Adrenal gland (tissue), 12 donors: ENCODE results near the gene MAP7. TPM values are rescaled to one million over a fixed set of nuclear protein-coding genes. Genes with fewer than 3 reads are reported as not detected.

ENCODE experiments used
- DNase-seq, 7 donors: peaks; one replicate each; pipeline ENCODE4 v3.0.0-alpha.2; 2019 to 2020
- H3K27ac ChIP-seq, 5 donors: fragments of 200-600 bp; sonication (generic) in 4 of 5; 1 replicate in 3 of 5; 2 replicates in 2 of 5; pipeline versions ENCODE4 v1.5.1 to v1.8.0; 2016 to 2020; ENCODE audit warnings: mild to moderate bottlenecking in 1 of 5
- H3K27me3 ChIP-seq: fragments of 200-600 bp; 2 replicates; pipeline ENCODE4 v1.8.0; 2021
- H3K36me3 ChIP-seq, 2 donors: fragments of 200-600 bp; replicated peaks in 1 of 2; 1 replicate in 1 of 2; 2 replicates in 1 of 2; pipeline versions ENCODE4 v1.5.1 to v1.8.0; 2018 to 2022
- H3K4me1 ChIP-seq, 2 donors: fragments of 200-600 bp; replicated peaks in 1 of 2; 1 replicate in 1 of 2; 2 replicates in 1 of 2; pipeline versions ENCODE4 v1.5.1 to v1.8.0; 2018 to 2021
- H3K4me3 ChIP-seq, 4 donors: fragments of 200-600 bp; sonication (generic) in 3 of 4; one replicate each; pipeline ENCODE4 v1.5.1; 2016 to 2018
- H3K9me3 ChIP-seq, 3 donors: fragments of 200-600 bp; sonication (generic) in 1 of 3; replicated peaks in 1 of 3; 1 replicate in 2 of 3; 2 replicates in 1 of 3; pipeline versions ENCODE4 v1.5.1 to v1.8.0; 2016 to 2021
- POLR2A ChIP-seq, 2 donors: fragments of 450-650 bp; IDR thresholded peaks; one replicate each; pipeline ENCODE4 v1.6.1; 2017; ENCODE audit warnings: antibody characterized with exemption in 2 of 2, mild to moderate bottlenecking in 2 of 2, moderate library complexity in 1 of 2
- WGBS, 4 donors: extraction: QIAGEN DNeasy Blood & Tissue Kit in 2 of 4; methylation state at CpG; one replicate each; pipeline versions ENCODE4 v1.1.5 to v1.1.7; 2013 to 2017; 5-methylcytosine and 5-hydroxymethylcytosine counted together
- intact Hi-C, 2 donors: fragments of 100-400 bp; cut with DNase I; formaldehyde crosslinking; loops; one replicate each; pipeline versions ENCODE4 v1.14.1 to v1.15.0; 2022 to 2023
- polyA plus RNA-seq, 3 donors: library from polyadenylated mRNA; stranded (reverse); fragments of 200-250 nt in 2 of 3; fragments of 350-450 nt in 1 of 3; fragmentation: Illumina TruSeq in 1 of 3; extraction: RNeasy Lipid Tissue Mini Kit (QIAGEN cat#74804) in 1 of 3; gene quantifications; one replicate each; pipeline ENCODE4 v1.2.3, GENCODE V29; 2013 to 2014
- total RNA-seq, 9 donors: library from RNA; depleted of rRNA in 4 of 9; stranded (reverse); fragments of >200 nt in 4 of 9; fragments of 120-200 nt in 1 of 9; fragmentation: NEBNext Ultra II Directional in 1 of 9; extraction: Animal tissue kit (Norgen Biotek cat#: 25700) in 1 of 9; gene quantifications; one replicate each; pipeline versions ENCODE4 v1.1.0 to v1.2.4, GENCODE V29; 2013 to 2023
- TF ChIP-seq, protein P1 (sequence below), 6 experiments: fragments of 450-650 bp in 4 of 6; fragments of 200-600 bp in 2 of 6; sonication (generic) in 1 of 6; IDR thresholded peaks; 1 replicate in 5 of 6; 2 replicates in 1 of 6; pipeline versions ENCODE4 v1.5.1 to v1.8.0; 2016 to 2021; ENCODE audit warnings: antibody characterized with exemption in 6 of 6, mild to moderate bottlenecking in 2 of 6, moderate library complexity in 1 of 6
- donor health status: healthy with polysubstance abuse.
- donor health status: Bipolar disorder and iron deficiency.
- donor health status: DM: yes; HTN: yes; CAD: no.
- donor health status: DM: no; HTN: no; CAD: no.
- donor health status: DM: no; HTN: no; CAD: no.
- donor health status: DM: yes; HTN: yes; CAD: no.

The MAP7 gene
- total and polyA plus RNA-seq, 12 donors, result 4.7 to 31.6 (median 11.3) TPM

DNA sequence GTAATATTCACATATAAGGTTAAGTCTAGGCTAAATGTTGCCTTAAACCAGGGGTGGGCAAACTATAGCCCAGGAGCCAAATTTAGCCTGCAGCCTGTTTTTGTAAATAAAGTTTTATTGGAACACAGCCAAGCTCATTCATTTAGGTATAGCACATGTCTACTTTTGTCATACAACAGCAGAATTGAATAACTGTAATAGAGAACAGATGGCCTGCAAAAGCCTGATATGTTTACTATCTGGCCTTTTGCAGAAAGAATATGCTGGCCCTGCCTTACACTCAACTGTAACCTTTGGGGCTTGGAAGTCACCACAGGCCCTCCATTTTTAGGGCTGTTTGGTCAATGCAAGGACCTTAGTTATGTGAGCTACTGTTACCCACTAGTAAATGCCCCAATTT, 242.9 kb downstream of the MAP7 start:
- Histone ChIP-seq H3K4me3 (no peak overlapping the region), H3K27ac (no peak overlapping the region), H3K27me3 (no peaks in the 10 kb centered on the region), H3K36me3 (no peaks in the 10 kb centered on the region), H3K4me1 (no peaks in the 10 kb centered on the region), H3K9me3 (no peaks in the 10 kb centered on the region)
- no peak for TF ChIP-seq POLR2A (IDR thresholded peaks at IDR 0.05)
- TF ChIP-seq, protein P1, sequence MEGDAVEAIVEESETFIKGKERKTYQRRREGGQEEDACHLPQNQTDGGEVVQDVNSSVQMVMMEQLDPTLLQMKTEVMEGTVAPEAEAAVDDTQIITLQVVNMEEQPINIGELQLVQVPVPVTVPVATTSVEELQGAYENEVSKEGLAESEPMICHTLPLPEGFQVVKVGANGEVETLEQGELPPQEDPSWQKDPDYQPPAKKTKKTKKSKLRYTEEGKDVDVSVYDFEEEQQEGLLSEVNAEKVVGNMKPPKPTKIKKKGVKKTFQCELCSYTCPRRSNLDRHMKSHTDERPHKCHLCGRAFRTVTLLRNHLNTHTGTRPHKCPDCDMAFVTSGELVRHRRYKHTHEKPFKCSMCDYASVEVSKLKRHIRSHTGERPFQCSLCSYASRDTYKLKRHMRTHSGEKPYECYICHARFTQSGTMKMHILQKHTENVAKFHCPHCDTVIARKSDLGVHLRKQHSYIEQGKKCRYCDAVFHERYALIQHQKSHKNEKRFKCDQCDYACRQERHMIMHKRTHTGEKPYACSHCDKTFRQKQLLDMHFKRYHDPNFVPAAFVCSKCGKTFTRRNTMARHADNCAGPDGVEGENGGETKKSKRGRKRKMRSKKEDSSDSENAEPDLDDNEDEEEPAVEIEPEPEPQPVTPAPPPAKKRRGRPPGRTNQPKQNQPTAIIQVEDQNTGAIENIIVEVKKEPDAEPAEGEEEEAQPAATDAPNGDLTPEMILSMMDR (IDR thresholded peaks at IDR 0.05), result no peak
- intact Hi-C loops, result no loop called here
- DNase-seq, result no peak

DNA sequence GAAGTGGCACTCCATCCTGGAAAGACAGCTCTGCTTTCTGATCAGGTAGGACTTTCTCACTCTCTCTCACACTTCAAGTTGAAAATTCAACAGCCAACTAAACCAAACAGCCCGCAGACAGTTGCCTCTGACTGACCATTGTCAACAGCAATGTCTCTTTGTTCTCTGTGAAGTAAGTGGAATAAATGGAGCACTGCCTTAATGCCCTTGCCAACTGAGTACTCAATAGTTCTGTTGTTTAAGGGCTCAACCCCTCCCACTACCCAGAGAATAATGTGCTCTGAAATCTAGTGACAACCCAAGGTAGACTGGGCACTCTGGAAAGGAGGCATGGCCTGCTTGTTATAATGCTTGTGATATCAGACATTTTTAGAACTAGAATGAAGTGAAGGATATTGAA, 243.8 kb downstream of the MAP7 start:
- TF ChIP-seq, protein P1 (IDR thresholded peaks at IDR 0.05), result no peak
- TF ChIP-seq POLR2A (IDR thresholded peaks at IDR 0.05), result no peak
- 79 to 100% (median 96%) methylated on average over 1 of the region's 1 CpG for WGBS, 4 donors
- intact Hi-C loops, result no loop called here

DNA sequence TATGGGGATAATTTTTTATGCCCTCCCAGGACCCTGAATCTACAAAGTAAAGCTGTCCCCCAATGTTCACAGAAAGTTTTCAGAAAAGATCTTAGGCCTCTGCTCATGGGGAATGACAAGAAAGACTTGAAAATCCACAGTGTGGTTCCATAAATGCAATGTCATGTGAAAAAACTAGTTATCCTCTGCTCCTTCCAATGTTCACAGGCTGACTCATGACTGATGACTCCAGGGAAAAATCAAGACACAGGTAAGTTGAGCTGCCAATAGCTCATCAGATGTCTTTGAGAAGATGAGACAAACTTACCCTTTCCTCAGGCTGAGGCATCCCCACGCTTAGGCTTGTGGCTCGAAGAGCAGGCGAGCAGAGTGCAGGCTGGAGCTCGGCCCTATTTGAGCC, 245.8 kb downstream of the MAP7 start:
- Histone ChIP-seq H3K27ac (no peak overlapping the region), H3K36me3 (no peaks in the 10 kb centered on the region), H3K9me3 (no peaks in the 10 kb centered on the region), H3K27me3 (no peaks in the 10 kb centered on the region), H3K4me3 (no peak overlapping the region), H3K4me1 (no peaks in the 10 kb centered on the region)
- TF ChIP-seq POLR2A (IDR thresholded peaks at IDR 0.05), result no peak
- TF ChIP-seq, protein P1 (IDR thresholded peaks at IDR 0.05), result no peak
- intact Hi-C loops, result no loop called here
- 85 to 98% (median 95%) methylated on average over 4 of the region's 4 CpGs for WGBS, 4 donors
- no peak for DNase-seq

More for the DNA sequence above, 243.8 kb downstream of the MAP7 start:
- DNase-seq, result no peak
- Histone ChIP-seq H3K36me3 (no peaks in the 10 kb centered on the region), H3K27ac (no peak overlapping the region), H3K4me3 (no peak overlapping the region), H3K4me1 (no peaks in the 10 kb centered on the region), H3K27me3 (no peaks in the 10 kb centered on the region), H3K9me3 (no peaks in the 10 kb centered on the region)

DNA sequence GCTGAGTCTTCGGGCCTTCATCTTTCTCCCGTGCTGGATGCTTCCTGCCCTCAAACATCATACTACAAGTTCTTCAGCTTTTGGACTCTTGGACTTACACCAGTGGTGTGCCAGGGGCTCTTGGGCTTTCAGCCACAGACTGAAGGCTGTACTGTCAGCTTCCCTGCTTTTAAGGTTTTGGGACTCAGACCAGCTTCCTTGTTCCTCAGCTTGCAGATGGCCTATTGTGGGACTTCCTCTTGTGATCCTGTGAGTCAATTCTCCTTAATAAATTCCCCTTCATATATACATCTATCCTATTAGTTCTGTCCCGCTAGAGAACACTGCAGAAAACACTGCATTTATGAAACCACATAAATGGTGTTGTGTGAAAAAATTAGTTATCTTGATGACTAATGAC, 246.7 kb downstream of the MAP7 start:
- intact Hi-C loops, result no loop called here
- H3K27me3 ChIP-seq, result no peaks in the 10 kb centered on the region
- WGBS, 4 donors, result 69 to 87% (median 83%) methylated on average over 3 of the region's 3 CpGs
- H3K36me3 ChIP-seq, result no peaks in the 10 kb centered on the region
- H3K27ac ChIP-seq, result no peak overlapping the region
- H3K4me1 ChIP-seq, result no peaks in the 10 kb centered on the region
- no peak for DNase-seq
- H3K4me3 ChIP-seq, result no peak overlapping the region
- TF ChIP-seq, protein P1 (IDR thresholded peaks at IDR 0.05), result no peak
- no peak for TF ChIP-seq POLR2A (IDR thresholded peaks at IDR 0.05)
- no peaks in the 10 kb centered on the region for H3K9me3 ChIP-seq
